HEK293 (cell line): ENCODE results near the gene ZNF878.
A peak's percentile ranks its signal among the peaks of the same experiment; 100 is the strongest.

Source experiments
- HOXD13 ChIP-seq: sonication (generic); formaldehyde crosslinking; IDR thresholded peaks from 2 replicates; pipeline ENCODE4 v1.8.0; 2022; ENCODE audit warnings: missing genetic modification reagents, borderline replicate concordance
- IKZF3 ChIP-seq: fragments of 450-650 bp; IDR thresholded peaks from 2 replicates; pipeline ENCODE4 v1.5.0; 2018; ENCODE audit warnings: missing biosample characterization, mild to moderate bottlenecking, missing genetic modification characterization, moderate library complexity
- KLF10 ChIP-seq: fragments of 450-650 bp; IDR thresholded peaks from 2 replicates; pipeline ENCODE4 v1.5.1; 2018; ENCODE audit warnings: missing biosample characterization, mild to moderate bottlenecking, missing genetic modification characterization
- KLF8 ChIP-seq: fragments of 450-650 bp; formaldehyde crosslinking; IDR thresholded peaks from 2 replicates; pipeline ENCODE4 v1.5.1; 2016; ENCODE audit warnings: missing biosample characterization, missing genetic modification characterization
- MYNN ChIP-seq: fragments of 450-650 bp; formaldehyde crosslinking; IDR thresholded peaks from 2 replicates; pipeline ENCODE4 v1.5.1; 2016; ENCODE audit warnings: missing biosample characterization, missing genetic modification characterization, borderline replicate concordance
- OSR2 ChIP-seq: fragments of 450-650 bp; formaldehyde crosslinking; IDR thresholded peaks from 2 replicates; pipeline ENCODE4 v1.5.1; 2016; ENCODE audit warnings: missing biosample characterization, missing genetic modification characterization
- SALL2 ChIP-seq: fragments of 450-650 bp; formaldehyde crosslinking; IDR thresholded peaks from 2 replicates; pipeline ENCODE4 v1.5.0; 2017; ENCODE audit warnings: missing biosample characterization, mild to moderate bottlenecking, missing genetic modification characterization, borderline replicate concordance
- YY1 ChIP-seq: fragments of 450-650 bp; formaldehyde crosslinking; IDR thresholded peaks from 2 replicates; pipeline ENCODE4 v1.5.1; 2018; ENCODE audit warnings: missing biosample characterization, missing genetic modification characterization
- ZBTB8A ChIP-seq: fragments of 450-650 bp; formaldehyde crosslinking; IDR thresholded peaks from 2 replicates; pipeline ENCODE4 v1.5.1; 2016; ENCODE audit warnings: missing biosample characterization, missing genetic modification characterization
- ZNF140 ChIP-seq: fragments of 450-650 bp; formaldehyde crosslinking; IDR thresholded peaks from 2 replicates; pipeline ENCODE4 v1.5.1; 2016; ENCODE audit warnings: missing biosample characterization, missing genetic modification characterization
- ZNF155 ChIP-seq: fragments of 450-650 bp; formaldehyde crosslinking; IDR thresholded peaks from 2 replicates; pipeline ENCODE4 v1.5.1; 2016; ENCODE audit warnings: missing biosample characterization, missing genetic modification characterization
- ZNF174 ChIP-seq: fragments of 450-650 bp; formaldehyde crosslinking; IDR thresholded peaks from 2 replicates; pipeline ENCODE4 v1.5.0; 2017; ENCODE audit warnings: missing biosample characterization, mild to moderate bottlenecking, missing genetic modification characterization
- ZNF184 ChIP-seq: fragments of 450-650 bp; IDR thresholded peaks from 2 replicates; pipeline ENCODE4 v1.5.1; 2018; ENCODE audit warnings: missing biosample characterization, mild to moderate bottlenecking, missing genetic modification characterization
- ZNF280D ChIP-seq: fragments of 450-650 bp; formaldehyde crosslinking; IDR thresholded peaks from 2 replicates; pipeline ENCODE4 v1.5.1; 2016; ENCODE audit warnings: missing biosample characterization, missing genetic modification characterization
- ZNF311 ChIP-seq: fragments of 450-650 bp; formaldehyde crosslinking; IDR thresholded peaks from 2 replicates; pipeline ENCODE4 v1.5.1; 2017; ENCODE audit warnings: missing biosample characterization, missing genetic modification characterization, borderline replicate concordance
- ZNF366 ChIP-seq: fragments of 450-650 bp; formaldehyde crosslinking; conservative IDR thresholded peaks from 2 replicates; pipeline ENCODE4 v1.5.1; 2016; ENCODE audit warnings: missing biosample characterization, missing genetic modification characterization
- ZNF473 ChIP-seq: fragments of 450-650 bp; formaldehyde crosslinking; IDR thresholded peaks from 2 replicates; pipeline ENCODE4 v1.5.1; 2017; ENCODE audit warnings: missing biosample characterization, missing genetic modification characterization
- ZNF48 ChIP-seq: fragments of 450-650 bp; formaldehyde crosslinking; IDR thresholded peaks from 2 replicates; pipeline ENCODE4 v1.5.1; 2016; ENCODE audit warnings: missing biosample characterization, missing genetic modification characterization
- ZNF521 ChIP-seq: fragments of 450-650 bp; formaldehyde crosslinking; IDR thresholded peaks from 2 replicates; pipeline ENCODE4 v1.5.1; 2017; ENCODE audit warnings: missing biosample characterization, mild to moderate bottlenecking, missing genetic modification characterization
- ZNF555 ChIP-seq: fragments of 450-650 bp; formaldehyde crosslinking; conservative IDR thresholded peaks from 2 replicates; pipeline ENCODE4 v1.5.1; 2017; ENCODE audit warnings: missing biosample characterization, mild to moderate bottlenecking, missing genetic modification characterization, inconsistent platforms
- ZNF626 ChIP-seq: fragments of 450-650 bp; sonication (Bioruptor Pico); formaldehyde crosslinking; IDR thresholded peaks from 2 replicates; pipeline ENCODE4 v1.5.1; 2018; ENCODE audit warnings: missing biosample characterization, missing genetic modification characterization, inconsistent platforms
- ZNF768 ChIP-seq: fragments of 450-650 bp; formaldehyde crosslinking; IDR thresholded peaks from 2 replicates; pipeline ENCODE4 v1.5.1; 2018; ENCODE audit warnings: missing biosample characterization, mild to moderate bottlenecking, missing genetic modification characterization
- ZNF776 ChIP-seq: fragments of 450-650 bp; formaldehyde crosslinking; IDR thresholded peaks from 2 replicates; pipeline ENCODE4 v1.5.0; 2017; ENCODE audit warnings: missing biosample characterization, missing genetic modification characterization, borderline replicate concordance
- ZSCAN16 ChIP-seq: fragments of 450-650 bp; formaldehyde crosslinking; IDR thresholded peaks from 2 replicates; pipeline ENCODE4 v1.5.1; 2016; ENCODE audit warnings: missing biosample characterization, missing genetic modification characterization
- ZXDB ChIP-seq: fragments of 450-650 bp; formaldehyde crosslinking; IDR thresholded peaks from 2 replicates; pipeline ENCODE4 v1.5.1; 2016; ENCODE audit warnings: missing biosample characterization, missing genetic modification characterization
- TF ChIP-seq, protein P1 (sequence below): fragments of 450-650 bp; formaldehyde crosslinking; IDR thresholded peaks from 2 replicates; pipeline ENCODE4 v1.5.1; 2017; ENCODE audit warnings: missing biosample characterization, missing genetic modification characterization
- TF ChIP-seq, protein P2 (sequence below): fragments of 450-650 bp; IDR thresholded peaks from 2 replicates; pipeline ENCODE4 v1.5.1; 2018; ENCODE audit warnings: missing biosample characterization, mild to moderate bottlenecking, missing genetic modification characterization
- TF ChIP-seq, protein P3 (sequence below): fragments of 450-650 bp; formaldehyde crosslinking; IDR thresholded peaks from 2 replicates; pipeline ENCODE4 v1.5.1; 2016; ENCODE audit warnings: missing biosample characterization, missing genetic modification characterization

ZNF878 gene

GRCh38 chr19:12035220-12036172 is 17.3 kb downstream of the ZNF878 start, which contains the start of gene ZNF433 (continued):
- no peak for TF ChIP-seq ZNF140
- no peak for TF ChIP-seq ZNF473
- TF ChIP-seq ZNF626 (tag by site-specific recombination) = no peak
- peak; percentile 46 for TF ChIP-seq IKZF3
- 0 out of 2 replicates have a peak, but pooled peaks have one; percentile 26 for TF ChIP-seq KLF8
- no peak for TF ChIP-seq HOXD13
- TF ChIP-seq ZNF280D (tag by site-specific recombination) = no peak
- no peak for TF ChIP-seq SALL2 (tag by site-specific recombination)
- TF ChIP-seq, protein P1, sequence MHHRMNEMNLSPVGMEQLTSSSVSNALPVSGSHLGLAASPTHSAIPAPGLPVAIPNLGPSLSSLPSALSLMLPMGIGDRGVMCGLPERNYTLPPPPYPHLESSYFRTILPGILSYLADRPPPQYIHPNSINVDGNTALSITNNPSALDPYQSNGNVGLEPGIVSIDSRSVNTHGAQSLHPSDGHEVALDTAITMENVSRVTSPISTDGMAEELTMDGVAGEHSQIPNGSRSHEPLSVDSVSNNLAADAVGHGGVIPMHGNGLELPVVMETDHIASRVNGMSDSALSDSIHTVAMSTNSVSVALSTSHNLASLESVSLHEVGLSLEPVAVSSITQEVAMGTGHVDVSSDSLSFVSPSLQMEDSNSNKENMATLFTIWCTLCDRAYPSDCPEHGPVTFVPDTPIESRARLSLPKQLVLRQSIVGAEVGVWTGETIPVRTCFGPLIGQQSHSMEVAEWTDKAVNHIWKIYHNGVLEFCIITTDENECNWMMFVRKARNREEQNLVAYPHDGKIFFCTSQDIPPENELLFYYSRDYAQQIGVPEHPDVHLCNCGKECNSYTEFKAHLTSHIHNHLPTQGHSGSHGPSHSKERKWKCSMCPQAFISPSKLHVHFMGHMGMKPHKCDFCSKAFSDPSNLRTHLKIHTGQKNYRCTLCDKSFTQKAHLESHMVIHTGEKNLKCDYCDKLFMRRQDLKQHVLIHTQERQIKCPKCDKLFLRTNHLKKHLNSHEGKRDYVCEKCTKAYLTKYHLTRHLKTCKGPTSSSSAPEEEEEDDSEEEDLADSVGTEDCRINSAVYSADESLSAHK (tag by site-specific recombination) = no peak
- no peak for TF ChIP-seq ZNF555 (tag by site-specific recombination)
- TF ChIP-seq ZNF521 (tag by site-specific recombination) = no peak
- TF ChIP-seq OSR2 = no peak
- TF ChIP-seq ZNF155 (tag by site-specific recombination) = no peak
- TF ChIP-seq, protein P2, sequence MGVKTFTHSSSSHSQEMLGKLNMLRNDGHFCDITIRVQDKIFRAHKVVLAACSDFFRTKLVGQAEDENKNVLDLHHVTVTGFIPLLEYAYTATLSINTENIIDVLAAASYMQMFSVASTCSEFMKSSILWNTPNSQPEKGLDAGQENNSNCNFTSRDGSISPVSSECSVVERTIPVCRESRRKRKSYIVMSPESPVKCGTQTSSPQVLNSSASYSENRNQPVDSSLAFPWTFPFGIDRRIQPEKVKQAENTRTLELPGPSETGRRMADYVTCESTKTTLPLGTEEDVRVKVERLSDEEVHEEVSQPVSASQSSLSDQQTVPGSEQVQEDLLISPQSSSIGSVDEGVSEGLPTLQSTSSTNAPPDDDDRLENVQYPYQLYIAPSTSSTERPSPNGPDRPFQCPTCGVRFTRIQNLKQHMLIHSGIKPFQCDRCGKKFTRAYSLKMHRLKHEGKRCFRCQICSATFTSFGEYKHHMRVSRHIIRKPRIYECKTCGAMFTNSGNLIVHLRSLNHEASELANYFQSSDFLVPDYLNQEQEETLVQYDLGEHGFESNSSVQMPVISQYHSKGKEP (tag by site-specific recombination) = no peak
- no peak for TF ChIP-seq ZNF366
- no peak for TF ChIP-seq YY1
- no peak for TF ChIP-seq ZNF768 (tag by site-specific recombination)
- TF ChIP-seq MYNN (tag by site-specific recombination) = no peak
- no peak for TF ChIP-seq ZSCAN16 (tag by site-specific recombination)
- no peak for TF ChIP-seq ZNF48 (tag by site-specific recombination)
- TF ChIP-seq ZNF174 (tag by site-specific recombination) = no peak
- TF ChIP-seq ZXDB (tag by site-specific recombination) = peak; percentile 67; the same call in 1 of the 2 replicates
- no peak for TF ChIP-seq ZNF311 (tag by site-specific recombination)
- 0 out of 2 replicates have a peak, but pooled peaks have one; percentile 13 for TF ChIP-seq ZNF184
- TF ChIP-seq, protein P3, sequence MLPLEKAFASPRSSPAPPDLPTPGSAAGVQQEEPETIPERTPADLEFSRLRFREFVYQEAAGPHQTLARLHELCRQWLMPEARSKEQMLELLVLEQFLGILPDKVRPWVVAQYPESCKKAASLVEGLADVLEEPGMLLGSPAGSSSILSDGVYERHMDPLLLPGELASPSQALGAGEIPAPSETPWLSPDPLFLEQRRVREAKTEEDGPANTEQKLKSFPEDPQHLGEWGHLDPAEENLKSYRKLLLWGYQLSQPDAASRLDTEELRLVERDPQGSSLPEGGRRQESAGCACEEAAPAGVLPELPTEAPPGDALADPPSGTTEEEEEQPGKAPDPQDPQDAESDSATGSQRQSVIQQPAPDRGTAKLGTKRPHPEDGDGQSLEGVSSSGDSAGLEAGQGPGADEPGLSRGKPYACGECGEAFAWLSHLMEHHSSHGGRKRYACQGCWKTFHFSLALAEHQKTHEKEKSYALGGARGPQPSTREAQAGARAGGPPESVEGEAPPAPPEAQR (tag by site-specific recombination) = no peak
- TF ChIP-seq ZNF776 (tag by site-specific recombination) = no peak
- TF ChIP-seq KLF10 (tag by site-specific recombination) = no peak
- TF ChIP-seq ZBTB8A (tag by site-specific recombination) = peak; percentile 24; the same call in 1 of the 2 replicates
